BE2C (cell line): Measurements from ENCODE around the gene ACKR3.

Experiments
- DNase-seq: peaks from one replicate; pipeline ENCODE4 v3.0.0-alpha.2; 2020
- H3K27me3 ChIP-seq: fragments of 250-450 bp; sonication (Bioruptor Pico); 2 replicates; pipeline ENCODE4 v1.5.1; 2020; ENCODE audit warnings: mild to moderate bottlenecking
- H3K36me3 ChIP-seq: fragments of 250-450 bp; sonication (Bioruptor Pico); 2 replicates; pipeline ENCODE4 v1.5.1; 2020; ENCODE audit warnings: mild to moderate bottlenecking
- H3K4me1 ChIP-seq: fragments of 250-450 bp; sonication (Bioruptor Pico); 2 replicates; pipeline ENCODE4 v1.5.1; 2020
- H3K4me3 ChIP-seq: 2 replicates; pipeline ENCODE4 v1.5.1; 2011; ENCODE audit warnings: low read depth, low read length
- H3K9me3 ChIP-seq: fragments of 250-450 bp; sonication (Bioruptor Pico); 2 replicates; pipeline ENCODE4 v1.5.1; 2020
- CTCF ChIP-seq: IDR thresholded peaks from 2 replicates; pipeline ENCODE4 v1.5.1; 2012; ENCODE audit warnings: mild to moderate bottlenecking, low read depth, low read length

ACKR3 gene

GRCh38 chr2:236573066-236573929, 3.7 kb downstream of the ACKR3 start:
- H3K36me3 ChIP-seq: no peaks in the 10 kb centered on the region
- no peak for TF ChIP-seq CTCF
- H3K4me1 ChIP-seq: no peaks in the 10 kb centered on the region
- H3K27me3 ChIP-seq: peaks cover 48% of the 10 kb centered on the region
- no peaks in the 10 kb centered on the region for H3K9me3 ChIP-seq
- DNase-seq: no peak
- no peak overlapping the region for H3K4me3 ChIP-seq

- H3K36me3 ChIP-seq: no peaks in the 10 kb centered on the region
- H3K9me3 ChIP-seq: no peaks in the 10 kb centered on the region
- no peak for DNase-seq
- no peaks in the 10 kb centered on the region for H3K4me1 ChIP-seq
- no peak overlapping the region for H3K4me3 ChIP-seq
- H3K27me3 ChIP-seq: peaks cover 41% of the 10 kb centered on the region
- TF ChIP-seq CTCF: no peak
Measured at GRCh38 chr2:236574000-236574399, 4.4 kb downstream of the ACKR3 start.

GRCh38 chr2:236574424-236575145, 5.0 kb downstream of the ACKR3 start:
- TF ChIP-seq CTCF: no peak

GRCh38 chr2:236575510-236575909, 5.9 kb downstream of the ACKR3 start:
- Histone ChIP-seq H3K36me3 (no peaks in the 10 kb centered on the region), H3K27me3 (peaks cover 26% of the 10 kb centered on the region), H3K4me3 (no peak overlapping the region), H3K4me1 (no peaks in the 10 kb centered on the region), H3K9me3 (no peaks in the 10 kb centered on the region)
- DNase-seq: no peak
- no peak for TF ChIP-seq CTCF

More at GRCh38 chr2:236574424-236575145, 5.0 kb downstream of the ACKR3 start:
- no peak overlapping the region for H3K4me3 ChIP-seq
- DNase-seq: no peak
- peaks cover 35% of the 10 kb centered on the region for H3K27me3 ChIP-seq
- H3K9me3 ChIP-seq: no peaks in the 10 kb centered on the region
- H3K36me3 ChIP-seq: no peaks in the 10 kb centered on the region
- no peaks in the 10 kb centered on the region for H3K4me1 ChIP-seq

- no peak for TF ChIP-seq CTCF
- Histone ChIP-seq H3K4me1 (no peaks in the 10 kb centered on the region), H3K27me3 (peaks cover 20% of the 10 kb centered on the region), H3K4me3 (no peak overlapping the region), H3K36me3 (no peaks in the 10 kb centered on the region), H3K9me3 (no peaks in the 10 kb centered on the region)
- DNase-seq: no peak
Measured at GRCh38 chr2:236576087-236576486, 6.5 kb downstream of the ACKR3 start.

GRCh38 chr2:236576953-236577352, 7.3 kb downstream of the ACKR3 start:
- no peak for DNase-seq
- TF ChIP-seq CTCF: no peak
- H3K4me1 ChIP-seq: no peaks in the 10 kb centered on the region
- H3K9me3 ChIP-seq: no peaks in the 10 kb centered on the region
- H3K27me3 ChIP-seq: peaks cover 18% of the 10 kb centered on the region
- H3K4me3 ChIP-seq: no peak overlapping the region
- no peaks in the 10 kb centered on the region for H3K36me3 ChIP-seq
